B cell (primary cell): ENCODE results near the gene COASY. TPM values are rescaled to one million over a fixed set of nuclear protein-coding genes. Genes with fewer than 3 reads are reported as not detected.

ENCODE experiments used
- ATAC-seq: fragments of 200-7000 bp; cut with Tn5 transposase; one replicate; pipeline ENCODE4 v1.10.0; 2021; ENCODE audit warnings: low read depth, mild to moderate bottlenecking, moderate number of reproducible peaks, moderate library complexity
- CTCF ChIA-PET: fragments of 350-600 bp; sonication (Branson Sonifier 250); formaldehyde crosslinking; loops from one replicate; lab custom pipeline; 2021; ENCODE audit warnings: antibody characterized with exemption, inconsistent platforms; lab: Charles Lee
- POLR2A ChIA-PET: fragments of 350-600 bp; sonication (Branson Sonifier 250); formaldehyde crosslinking; loops from one replicate; lab custom pipeline; 2021; ENCODE audit warnings: antibody characterized with exemption; lab: Charles Lee
- DNase-seq: peaks from one replicate; pipeline ENCODE4 v3.0.0; 2013
- H2AFZ ChIP-seq: 2 replicates; pipeline ENCODE4 v1.6.1; 2012; ENCODE audit warnings: mild to moderate bottlenecking, low read depth, low read length; ENCODE audit not compliant: insufficient read depth, poor library complexity, severe bottlenecking
- H3K27ac ChIP-seq, 2 donors: 1 replicate in 1 of 2; 2 replicates in 1 of 2; pipeline ENCODE4 v1.5.1; 2012 to 2013; ENCODE audit warnings: low read length in 2 of 2, mild to moderate bottlenecking in 2 of 2, moderate library complexity in 1 of 2
- H3K27me3 ChIP-seq, 4 experiments: fragments of 200-600 bp in 1 of 4; sonication (generic) in 1 of 4; replicated peaks in 1 of 4; 1 replicate in 2 of 4; 2 replicates in 2 of 4; pipeline versions ENCODE4 v1.6.1 to v1.7.0; 2013 to 2016; ENCODE audit warnings: low read length in 3 of 4, mild to moderate bottlenecking in 2 of 4, mixed read lengths in 1 of 4, moderate library complexity in 1 of 4; ENCODE audit not compliant: insufficient read depth in 4 of 4, control insufficient read depth in 3 of 4; ENCODE audit errors: control extremely low read depth in 1 of 4
- H3K36me3 ChIP-seq, 2 experiments: replicated peaks in 1 of 2; 1 replicate in 1 of 2; 2 replicates in 1 of 2; pipeline versions ENCODE4 v1.6.1 to v1.7.1; 2013; ENCODE audit warnings: low read length in 1 of 2; ENCODE audit not compliant: insufficient read depth in 2 of 2, control insufficient read depth in 1 of 2; ENCODE audit errors: control extremely low read depth in 1 of 2, extremely low read depth in 1 of 2
- H3K4me1 ChIP-seq, 2 donors: fragments of 200-600 bp in 1 of 2; sonication (generic) in 1 of 2; 1 replicate in 1 of 2; 2 replicates in 1 of 2; pipeline versions ENCODE4 v1.5.1 to v1.6.1; 2013 to 2017; ENCODE audit warnings: low read length in 2 of 2; ENCODE audit not compliant: control insufficient read depth in 2 of 2, insufficient read depth in 2 of 2
- H3K4me2 ChIP-seq: replicated peaks from 2 replicates; pipeline ENCODE3; 2012; ENCODE audit warnings: mild to moderate bottlenecking, low read depth, low read length; ENCODE audit not compliant: poor library complexity, severe bottlenecking
- H3K4me3 ChIP-seq, 5 experiments: fragments of 200-600 bp in 1 of 5; sonication (generic) in 1 of 5; 1 replicate in 3 of 5; 2 replicates in 2 of 5; pipeline versions ENCODE4 v1.5.1 to v1.7.0; 2011 to 2016; ENCODE audit warnings: low read length in 4 of 5, mild to moderate bottlenecking in 4 of 5, low read depth in 2 of 5, control low read depth in 1 of 5, moderate library complexity in 1 of 5; ENCODE audit not compliant: insufficient read depth in 1 of 5; ENCODE audit errors: control extremely low read depth in 1 of 5, extremely low read depth in 1 of 5
- H3K79me2 ChIP-seq: fragments of 200-600 bp; sonication (generic); one replicate; pipeline ENCODE4 v1.6.0; 2016; ENCODE audit warnings: low read length; ENCODE audit not compliant: control insufficient read depth, insufficient read depth
- H3K9ac ChIP-seq: fragments of 200-600 bp; sonication (generic); 2 replicates; pipeline ENCODE4 v1.6.1; 2017; ENCODE audit warnings: mild to moderate bottlenecking, low read length, moderate library complexity
- H3K9me3 ChIP-seq, 3 donors: one replicate each; pipeline versions ENCODE4 v1.6.1 to v1.7.1; 2013; ENCODE audit warnings: low read length in 2 of 3; ENCODE audit not compliant: control insufficient read depth in 2 of 3, insufficient read depth in 1 of 3; ENCODE audit errors: control extremely low read depth in 1 of 3
- H4K20me1 ChIP-seq: 2 replicates; pipeline ENCODE4 v1.6.0; 2012; ENCODE audit warnings: mild to moderate bottlenecking, low read length; ENCODE audit not compliant: insufficient read depth, control insufficient read depth, poor library complexity, severe bottlenecking
- H3K27ac Mint-ChIP-seq: one replicate; pipeline ENCODE4 v1.8.0; 2021; ENCODE audit warnings: mixed read lengths
- H3K27me3 Mint-ChIP-seq: one replicate; pipeline ENCODE4 v1.8.0; 2021; ENCODE audit warnings: mixed read lengths
- H3K4me1 Mint-ChIP-seq: one replicate; pipeline ENCODE4 v1.8.0; 2021; ENCODE audit warnings: mixed read lengths
- H3K4me3 Mint-ChIP-seq: one replicate; pipeline ENCODE4 v1.8.0; 2021; ENCODE audit warnings: mixed read lengths
- H3K9me3 Mint-ChIP-seq: one replicate; pipeline ENCODE4 v1.8.0; 2022; ENCODE audit warnings: mixed read lengths; ENCODE audit not compliant: insufficient read depth
- CTCF ChIP-seq: fragments of 200-600 bp; IDR thresholded peaks from one replicate; pipeline ENCODE4 v1.8.0; 2022; ENCODE audit warnings: antibody characterized with exemption, mild to moderate bottlenecking
- EZH2 ChIP-seq: IDR thresholded peaks from 2 replicates; pipeline ENCODE4 v1.6.1; 2012; ENCODE audit warnings: borderline replicate concordance, low read depth, mild to moderate bottlenecking, moderate library complexity, low read length; ENCODE audit not compliant: insufficient read depth, poor library complexity, severe bottlenecking
- WGBS: methylation state at CpG from one replicate; pipeline ENCODE4 v1.1.5; 2013; ENCODE audit warnings: missing lambda C conversion rate; ENCODE audit not compliant: insufficient coverage; 5-methylcytosine and 5-hydroxymethylcytosine counted together
- intact Hi-C: fragments of 100-400 bp; cut with micrococcal nuclease; formaldehyde crosslinking; loops from one replicate; pipeline ENCODE4 v1.10.0; 2022
- polyA plus RNA-seq: library from polyadenylated mRNA; depleted of rRNA; stranded (reverse); fragments of >200 nt; gene quantifications from 2 replicates; pipeline ENCODE4 v1.2.3, GENCODE V29; 2012
- total RNA-seq, 2 donors: library from RNA; stranded (reverse); fragments of 120-200 nt in 1 of 2; gene quantifications; 1 replicate in 1 of 2; 2 replicates in 1 of 2; pipeline versions ENCODE4 v1.2.3 to v1.2.4, GENCODE V29; 2013 to 2022

The COASY gene
- total and polyA plus RNA-seq, 2 donors (not counting 1 experiment from before 2014, with no cell fraction given), result 76.6 to 82.3 TPM

- no peak overlapping the region for H3K27ac Mint-ChIP-seq
- intact Hi-C loops, result loop anchor here (10.0 kb wide), 1 partner anchor 423 kb away; the partner anchor contains the start of gene RPL27
- Histone ChIP-seq H3K4me3 (no peak overlapping the region), H3K79me2 (peaks cover 23% of the 10 kb centered on the region), H4K20me1 (peaks cover 13% of the 10 kb centered on the region), H3K4me1 (peaks cover 6 to 23% of the 10 kb centered on the region in 2 donors), H3K9me3 (no peaks in the 10 kb centered on the region), H2AFZ (no peak overlapping the region), H3K36me3 (peaks cover 7 to 52% of the 10 kb centered on the region in 2 experiments), H3K9ac (no peak overlapping the region), H3K27ac (no peak overlapping the region), H3K27me3 (no peaks in the 10 kb centered on the region), H3K4me2 (no peak overlapping the region)
- TF ChIP-seq CTCF (no peak), EZH2 (no peak)
- WGBS, result 97% methylated on average over 7 of the region's 12 CpGs
- peaks cover 29% of the 10 kb centered on the region for H3K4me1 Mint-ChIP-seq
- CTCF ChIA-PET, result interaction anchor here (0.7 kb wide), 1 partner anchor 137 kb away, joined by 4 read pairs; no protein-coding TSS in a partner anchor
- H3K27me3 Mint-ChIP-seq, result no peaks in the 10 kb centered on the region
- no peak for DNase-seq
- no peaks in the 10 kb centered on the region for H3K9me3 Mint-ChIP-seq
- H3K4me3 Mint-ChIP-seq, result no peak overlapping the region
- POLR2A ChIA-PET, result no interaction called here
- ATAC-seq, result no peak
Observed at GRCh38 chr17:42571435-42572225, 9.7 kb downstream of the COASY start.

GRCh38 chr17:42573095-42573494 lies 11.1 kb downstream of the COASY start:
- no peak for TF ChIP-seq CTCF
- TF ChIP-seq EZH2, result no peak
- Histone ChIP-seq H3K36me3 (peaks cover 7 to 52% of the 10 kb centered on the region in 2 experiments), H3K4me2 (no peak overlapping the region), H3K9ac (no peak overlapping the region), H2AFZ (no peak overlapping the region), H3K27ac (no peak overlapping the region), H3K9me3 (no peaks in the 10 kb centered on the region), H3K27me3 (no peaks in the 10 kb centered on the region), H4K20me1 (peaks cover 13% of the 10 kb centered on the region), H3K79me2 (peaks cover 9% of the 10 kb centered on the region), H3K4me3 (no peak overlapping the region), H3K4me1 (peaks cover 6 to 26% of the 10 kb centered on the region in 2 donors)
- ChIA-PET CTCF (no interaction called here), POLR2A (interaction anchor here (0.5 kb wide), 1 partner anchor 9 kb away, joined by 5 read pairs; no protein-coding TSS in a partner anchor)
- intact Hi-C loops, result loop anchor here (10.0 kb wide), 1 partner anchor 422 kb away; the partner anchor contains the start of gene RPL27
- H3K4me1 Mint-ChIP-seq, result peaks cover 30% of the 10 kb centered on the region
- 92% methylated on average over 4 of the region's 4 CpGs for WGBS
- no peak overlapping the region for H3K4me3 Mint-ChIP-seq
- DNase-seq (no peak), ATAC-seq (no peak)
- H3K27me3 Mint-ChIP-seq, result no peaks in the 10 kb centered on the region
- H3K27ac Mint-ChIP-seq, result no peak overlapping the region
- no peaks in the 10 kb centered on the region for H3K9me3 Mint-ChIP-seq
